Measurements from ENCODE around the gene OSBPL2. TPM values are rescaled to one million over a fixed set of nuclear protein-coding genes. Genes with fewer than 3 reads are reported as not detected.

The OSBPL2 gene
- total and polyA plus RNA-seq, 2 experiments from 2014 or later: 16.6 to 31.2 TPM

DNA sequence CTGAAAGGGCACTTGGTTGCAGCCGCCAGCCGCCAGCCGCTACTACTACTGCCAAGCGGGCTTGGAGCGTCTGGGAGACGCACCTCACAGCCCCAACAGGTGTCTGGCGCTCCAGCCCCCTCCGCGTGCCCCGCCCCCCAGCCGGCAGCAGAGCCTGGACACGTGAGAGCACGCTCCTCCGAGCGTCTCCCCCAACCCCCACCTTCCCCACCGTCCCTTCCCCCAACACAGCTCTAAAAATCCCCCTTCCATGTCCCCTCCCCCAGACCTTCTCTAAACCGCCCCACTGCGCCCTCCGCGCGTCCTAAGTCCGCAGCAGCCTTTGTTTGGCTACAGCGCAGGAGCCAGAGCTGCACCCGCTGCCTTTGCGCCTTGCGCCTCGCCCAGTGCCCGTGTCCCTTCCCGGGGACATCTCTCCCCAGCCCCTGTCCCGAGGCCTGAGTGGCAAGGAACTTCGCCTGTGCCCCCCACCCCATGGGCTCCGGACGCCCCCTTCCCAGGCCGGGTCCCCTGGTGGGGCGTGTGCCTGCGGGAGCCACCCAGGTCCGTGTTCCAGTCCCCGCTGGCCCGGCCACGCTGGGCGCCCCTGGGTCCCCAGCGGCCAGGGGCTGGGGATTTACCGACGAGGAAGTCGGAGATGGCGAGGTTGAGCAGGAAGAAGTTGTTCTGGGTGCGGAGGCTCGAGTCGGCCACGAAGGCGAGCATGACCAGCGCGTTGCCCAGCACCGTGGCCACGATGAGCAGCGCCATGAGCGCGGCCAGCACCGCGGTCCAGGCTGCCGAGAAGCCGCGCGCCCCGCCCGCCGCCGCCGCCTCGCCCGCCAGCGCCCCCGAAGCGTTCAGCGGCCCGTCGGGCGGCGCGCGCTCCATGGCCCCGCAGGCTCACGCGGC lies 19.0 kb upstream of the OSBPL2 start:
- Mint-ChIP-seq H3K27ac (no peak overlapping the region), H3K36me3 (ENCODE audit: low read depth) (no peaks in the 10 kb centered on the region), H3K27me3 (ENCODE audit: insufficient read depth, low read depth, poor library complexity) (peaks cover 38% of the 10 kb centered on the region), H3K9me3 (no peaks in the 10 kb centered on the region), H3K4me1 (peaks cover 14% of the 10 kb centered on the region), H3K4me3 (peak overlapping the region; percentile 74)
- no peak overlapping the region for H3K27ac ChIP-seq (ENCODE audit: low read depth)
- peak; percentile 39 for ATAC-seq
- H3K4me2 ChIP-seq: peak overlapping the region; percentile 95
- peak overlapping the region; percentile 75 for H3K4me3 ChIP-seq
- no peaks in the 10 kb centered on the region; the same call in 1 of the 2 replicates for H4K20me1 ChIP-seq (replicated peaks; ENCODE audit: insufficient read depth)
- H2AFZ ChIP-seq: peak overlapping the region; percentile 95
- H3F3A ChIP-seq (replicated peaks; ENCODE audit: low read depth): no peaks in the 10 kb centered on the region
- no peaks in the 10 kb centered on the region for H3K36me3 ChIP-seq (ENCODE audit: insufficient read depth)
- TF ChIP-seq EZH2 (IDR thresholded peaks at IDR 0.05; ENCODE audit: low read depth, unreplicated experiment) (peak; percentile 54), JUNB (IDR thresholded peaks at IDR 0.05; ENCODE audit: unreplicated experiment) (no peak)
- no peaks in the 10 kb centered on the region for H3K9me2 ChIP-seq (ENCODE audit: insufficient read depth)
- no peaks in the 10 kb centered on the region for H3K79me2 ChIP-seq (replicated peaks; ENCODE audit: insufficient read depth)
- H3K4me1 ChIP-seq (ENCODE audit: insufficient read depth): peaks cover 12% of the 10 kb centered on the region
- DNase-seq (ENCODE audit: low spot score): peak; percentile 81
- H3K27me3 ChIP-seq (ENCODE audit: insufficient read depth): peaks cover 41% of the 10 kb centered on the region

DNA sequence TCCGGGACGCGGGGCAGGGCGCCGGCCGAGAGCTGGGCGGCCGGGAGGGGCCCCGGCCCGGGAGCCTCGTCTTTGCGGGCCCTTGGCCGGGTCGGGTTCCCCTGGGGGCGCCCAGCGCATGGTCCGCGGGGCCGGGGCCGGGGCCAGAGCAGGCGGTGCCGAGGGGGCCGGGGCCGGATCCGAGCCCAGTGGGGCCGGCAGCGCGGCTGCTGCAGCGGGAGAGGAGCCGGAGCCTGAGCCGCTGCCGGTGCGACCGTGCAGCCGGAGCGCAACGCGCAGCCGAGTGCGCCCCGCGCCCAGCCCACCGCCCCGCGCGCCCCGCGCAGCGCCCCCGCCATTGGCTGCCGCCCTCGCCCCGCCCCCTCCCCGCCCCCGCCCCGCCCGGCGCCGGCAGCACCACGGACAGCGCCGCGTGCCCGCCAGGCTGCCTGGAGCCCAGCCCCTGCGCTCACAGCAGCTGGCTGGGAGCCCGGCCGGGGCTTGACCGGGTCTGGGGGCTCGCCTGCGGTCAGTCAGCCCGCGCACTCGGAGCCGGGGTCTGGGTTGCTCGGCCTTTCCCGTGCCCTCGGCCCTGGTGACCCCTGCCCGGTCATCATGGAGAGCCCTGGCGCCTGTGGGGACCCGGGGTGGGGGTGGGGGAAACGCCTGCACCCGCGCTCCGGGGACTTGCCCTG lies 18.2 kb upstream of the OSBPL2 start, which contains the start of gene HRH3:
Gene HRH3, minus strand, starts transcription at position 287 of the 674 bp plus-strand sequence. CDS start 308 bp downstream, outside the sequence.
- H3F3A ChIP-seq (replicated peaks; ENCODE audit: low read depth): no peaks in the 10 kb centered on the region
- Mint-ChIP-seq H3K27ac (no peak within 1 kb of the TSS), H3K9me3 (no peaks in the 10 kb centered on the region), H3K27me3 (ENCODE audit: insufficient read depth, low read depth, poor library complexity) (peaks cover 35% of the 10 kb centered on the region), H3K4me1 (peaks cover 19% of the 10 kb centered on the region), H3K4me3 (peak within 1 kb of the TSS; percentile 74), H3K36me3 (ENCODE audit: low read depth) (no peaks in the 10 kb centered on the region; the same call in 2 of the 3 replicates)
- TF ChIP-seq ZNF114 (CRISPR knock-in tag; IDR thresholded peaks at IDR 0.05) (no peak), CREB1 (CRISPR knock-in tag; IDR thresholded peaks at IDR 0.05; ENCODE audit: low read depth) (no peak)
- TF ChIP-seq, protein P1, sequence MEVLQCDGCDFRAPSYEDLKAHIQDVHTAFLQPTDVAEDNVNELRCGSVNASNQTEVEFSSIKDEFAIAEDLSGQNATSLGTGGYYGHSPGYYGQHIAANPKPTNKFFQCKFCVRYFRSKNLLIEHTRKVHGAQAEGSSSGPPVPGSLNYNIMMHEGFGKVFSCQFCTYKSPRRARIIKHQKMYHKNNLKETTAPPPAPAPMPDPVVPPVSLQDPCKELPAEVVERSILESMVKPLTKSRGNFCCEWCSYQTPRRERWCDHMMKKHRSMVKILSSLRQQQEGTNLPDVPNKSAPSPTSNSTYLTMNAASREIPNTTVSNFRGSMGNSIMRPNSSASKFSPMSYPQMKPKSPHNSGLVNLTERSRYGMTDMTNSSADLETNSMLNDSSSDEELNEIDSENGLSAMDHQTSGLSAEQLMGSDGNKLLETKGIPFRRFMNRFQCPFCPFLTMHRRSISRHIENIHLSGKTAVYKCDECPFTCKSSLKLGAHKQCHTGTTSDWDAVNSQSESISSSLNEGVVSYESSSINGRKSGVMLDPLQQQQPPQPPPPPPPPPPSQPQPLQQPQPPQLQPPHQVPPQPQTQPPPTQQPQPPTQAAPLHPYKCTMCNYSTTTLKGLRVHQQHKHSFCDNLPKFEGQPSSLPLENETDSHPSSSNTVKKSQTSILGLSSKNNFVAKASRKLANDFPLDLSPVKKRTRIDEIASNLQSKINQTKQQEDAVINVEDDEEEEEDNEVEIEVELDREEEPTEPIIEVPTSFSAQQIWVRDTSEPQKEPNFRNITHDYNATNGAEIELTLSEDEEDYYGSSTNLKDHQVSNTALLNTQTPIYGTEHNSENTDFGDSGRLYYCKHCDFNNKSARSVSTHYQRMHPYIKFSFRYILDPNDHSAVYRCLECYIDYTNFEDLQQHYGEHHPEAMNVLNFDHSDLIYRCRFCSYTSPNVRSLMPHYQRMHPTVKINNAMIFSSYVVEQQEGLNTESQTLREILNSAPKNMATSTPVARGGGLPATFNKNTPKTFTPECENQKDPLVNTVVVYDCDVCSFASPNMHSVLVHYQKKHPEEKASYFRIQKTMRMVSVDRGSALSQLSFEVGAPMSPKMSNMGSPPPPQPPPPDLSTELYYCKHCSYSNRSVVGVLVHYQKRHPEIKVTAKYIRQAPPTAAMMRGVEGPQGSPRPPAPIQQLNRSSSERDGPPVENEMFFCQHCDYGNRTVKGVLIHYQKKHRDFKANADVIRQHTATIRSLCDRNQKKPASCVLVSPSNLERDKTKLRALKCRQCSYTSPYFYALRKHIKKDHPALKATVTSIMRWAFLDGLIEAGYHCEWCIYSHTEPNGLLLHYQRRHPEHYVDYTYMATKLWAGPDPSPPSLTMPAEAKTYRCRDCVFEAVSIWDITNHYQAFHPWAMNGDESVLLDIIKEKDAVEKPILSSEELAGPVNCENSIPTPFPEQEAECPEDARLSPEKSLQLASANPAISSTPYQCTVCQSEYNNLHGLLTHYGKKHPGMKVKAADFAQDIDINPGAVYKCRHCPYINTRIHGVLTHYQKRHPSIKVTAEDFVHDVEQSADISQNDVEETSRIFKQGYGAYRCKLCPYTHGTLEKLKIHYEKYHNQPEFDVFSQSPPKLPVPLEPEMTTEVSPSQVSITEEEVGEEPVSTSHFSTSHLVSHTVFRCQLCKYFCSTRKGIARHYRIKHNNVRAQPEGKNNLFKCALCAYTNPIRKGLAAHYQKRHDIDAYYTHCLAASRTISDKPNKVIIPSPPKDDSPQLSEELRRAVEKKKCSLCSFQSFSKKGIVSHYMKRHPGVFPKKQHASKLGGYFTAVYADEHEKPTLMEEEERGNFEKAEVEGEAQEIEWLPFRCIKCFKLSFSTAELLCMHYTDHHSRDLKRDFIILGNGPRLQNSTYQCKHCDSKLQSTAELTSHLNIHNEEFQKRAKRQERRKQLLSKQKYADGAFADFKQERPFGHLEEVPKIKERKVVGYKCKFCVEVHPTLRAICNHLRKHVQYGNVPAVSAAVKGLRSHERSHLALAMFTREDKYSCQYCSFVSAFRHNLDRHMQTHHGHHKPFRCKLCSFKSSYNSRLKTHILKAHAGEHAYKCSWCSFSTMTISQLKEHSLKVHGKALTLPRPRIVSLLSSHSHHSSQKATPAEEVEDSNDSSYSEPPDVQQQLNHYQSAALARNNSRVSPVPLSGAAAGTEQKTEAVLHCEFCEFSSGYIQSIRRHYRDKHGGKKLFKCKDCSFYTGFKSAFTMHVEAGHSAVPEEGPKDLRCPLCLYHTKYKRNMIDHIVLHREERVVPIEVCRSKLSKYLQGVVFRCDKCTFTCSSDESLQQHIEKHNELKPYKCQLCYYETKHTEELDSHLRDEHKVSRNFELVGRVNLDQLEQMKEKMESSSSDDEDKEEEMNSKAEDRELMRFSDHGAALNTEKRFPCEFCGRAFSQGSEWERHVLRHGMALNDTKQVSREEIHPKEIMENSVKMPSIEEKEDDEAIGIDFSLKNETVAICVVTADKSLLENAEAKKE (CRISPR knock-in tag; IDR thresholded peaks at IDR 0.05): no peak
- TF ChIP-seq, protein P2, sequence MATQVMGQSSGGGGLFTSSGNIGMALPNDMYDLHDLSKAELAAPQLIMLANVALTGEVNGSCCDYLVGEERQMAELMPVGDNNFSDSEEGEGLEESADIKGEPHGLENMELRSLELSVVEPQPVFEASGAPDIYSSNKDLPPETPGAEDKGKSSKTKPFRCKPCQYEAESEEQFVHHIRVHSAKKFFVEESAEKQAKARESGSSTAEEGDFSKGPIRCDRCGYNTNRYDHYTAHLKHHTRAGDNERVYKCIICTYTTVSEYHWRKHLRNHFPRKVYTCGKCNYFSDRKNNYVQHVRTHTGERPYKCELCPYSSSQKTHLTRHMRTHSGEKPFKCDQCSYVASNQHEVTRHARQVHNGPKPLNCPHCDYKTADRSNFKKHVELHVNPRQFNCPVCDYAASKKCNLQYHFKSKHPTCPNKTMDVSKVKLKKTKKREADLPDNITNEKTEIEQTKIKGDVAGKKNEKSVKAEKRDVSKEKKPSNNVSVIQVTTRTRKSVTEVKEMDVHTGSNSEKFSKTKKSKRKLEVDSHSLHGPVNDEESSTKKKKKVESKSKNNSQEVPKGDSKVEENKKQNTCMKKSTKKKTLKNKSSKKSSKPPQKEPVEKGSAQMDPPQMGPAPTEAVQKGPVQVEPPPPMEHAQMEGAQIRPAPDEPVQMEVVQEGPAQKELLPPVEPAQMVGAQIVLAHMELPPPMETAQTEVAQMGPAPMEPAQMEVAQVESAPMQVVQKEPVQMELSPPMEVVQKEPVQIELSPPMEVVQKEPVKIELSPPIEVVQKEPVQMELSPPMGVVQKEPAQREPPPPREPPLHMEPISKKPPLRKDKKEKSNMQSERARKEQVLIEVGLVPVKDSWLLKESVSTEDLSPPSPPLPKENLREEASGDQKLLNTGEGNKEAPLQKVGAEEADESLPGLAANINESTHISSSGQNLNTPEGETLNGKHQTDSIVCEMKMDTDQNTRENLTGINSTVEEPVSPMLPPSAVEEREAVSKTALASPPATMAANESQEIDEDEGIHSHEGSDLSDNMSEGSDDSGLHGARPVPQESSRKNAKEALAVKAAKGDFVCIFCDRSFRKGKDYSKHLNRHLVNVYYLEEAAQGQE (IDR thresholded peaks at IDR 0.05; ENCODE audit: unreplicated experiment): peak; percentile 76
- peaks cover 41% of the 10 kb centered on the region for H3K27me3 ChIP-seq (ENCODE audit: insufficient read depth)
- peak within 1 kb of the TSS; percentile 95 for H3K4me2 ChIP-seq
- ATAC-seq: peak; percentile 62
- no peak within 1 kb of the TSS for H3K27ac ChIP-seq (ENCODE audit: low read depth)
- H3K4me3 ChIP-seq: peak within 1 kb of the TSS; percentile 75
- H3K4me1 ChIP-seq (ENCODE audit: insufficient read depth): peaks cover 12% of the 10 kb centered on the region
- H3K9me2 ChIP-seq (ENCODE audit: insufficient read depth): no peaks in the 10 kb centered on the region
- DNase-seq (ENCODE audit: low spot score): peak; percentile 78
- H3K36me3 ChIP-seq (ENCODE audit: insufficient read depth): no peaks in the 10 kb centered on the region
- no peaks in the 10 kb centered on the region; the same call in 1 of the 2 replicates for H4K20me1 ChIP-seq (replicated peaks; ENCODE audit: insufficient read depth)
- H3K79me2 ChIP-seq (replicated peaks; ENCODE audit: insufficient read depth): no peaks in the 10 kb centered on the region
- H2AFZ ChIP-seq: peak within 1 kb of the TSS; percentile 95

All from GM23338 (cell line).